K562 (cell line): ENCODE measurements around the gene PRAMEF12. TPM values are rescaled to one million over a fixed set of nuclear protein-coding genes. Genes with fewer than 3 reads are reported as not detected.

Experiments
- NFXL1 ChIP-seq: fragments of 450-650 bp; formaldehyde crosslinking; IDR thresholded peaks from 2 replicates; pipeline ENCODE4 v1.4.0; 2021; ENCODE audit warnings: mild to moderate bottlenecking
- PHB ChIP-seq: fragments of 250-450 bp; sonication (Bioruptor Pico); IDR thresholded peaks from 2 replicates; pipeline ENCODE4 v1.5.0; 2021
- PML ChIP-seq: IDR thresholded peaks from 2 replicates; pipeline ENCODE4 v1.6.1; 2012; ENCODE audit warnings: low read length, inconsistent platforms
- RAD21 ChIP-seq, 2 experiments: fragments of 250-450 bp in 1 of 2; fragments of 450-650 bp in 1 of 2; sonication (Bioruptor Pico) in 1 of 2; formaldehyde crosslinking in 1 of 2; IDR thresholded peaks in 1 of 2; conservative IDR thresholded peaks in 1 of 2; 2 replicates each; pipeline versions ENCODE4 v1.4.0 to v1.8.0; 2020 to 2022; ENCODE audit warnings: mild to moderate bottlenecking in 2 of 2, moderate library complexity in 1 of 2
- RB1 ChIP-seq: fragments of 450-650 bp; IDR thresholded peaks from 2 replicates; pipeline ENCODE4 v1.6.1; 2017; ENCODE audit warnings: low read depth, mild to moderate bottlenecking
- TCF3 ChIP-seq: sonication (generic); formaldehyde crosslinking; IDR thresholded peaks from 2 replicates; pipeline ENCODE4 v1.4.0; 2020; ENCODE audit warnings: mild to moderate bottlenecking, missing genetic modification reagents
- TFAP4 ChIP-seq: sonication (generic); formaldehyde crosslinking; IDR thresholded peaks from 2 replicates; pipeline ENCODE4 v1.8.0; 2022; ENCODE audit warnings: missing genetic modification reagents, mild to moderate bottlenecking, moderate library complexity, borderline replicate concordance
- TRIM28 ChIP-seq: fragments of 450-650 bp; IDR thresholded peaks from 2 replicates; pipeline ENCODE4 v1.6.1; 2017
- YBX1 ChIP-seq: fragments of 450-650 bp; IDR thresholded peaks from 2 replicates; pipeline ENCODE4 v1.7.1; 2016; ENCODE audit warnings: mild to moderate bottlenecking
- ZNF12 ChIP-seq: sonication (generic); formaldehyde crosslinking; IDR thresholded peaks from 2 replicates; pipeline ENCODE4 v1.4.0; 2020; ENCODE audit warnings: mild to moderate bottlenecking, missing genetic modification reagents
- ZNF395 ChIP-seq: fragments of 200-800 bp; sonication (Bioruptor generic); IDR thresholded peaks from 2 replicates; pipeline ENCODE4 v1.6.1; 2017; ENCODE audit warnings: missing genetic modification characterization, missing compliant biosample characterization
- ZNF57 ChIP-seq: fragments of 450-650 bp; formaldehyde crosslinking; IDR thresholded peaks from 2 replicates; pipeline ENCODE4 v1.4.0; 2020; ENCODE audit warnings: mild to moderate bottlenecking, moderate library complexity
- polyA plus RNA-seq, 8 experiments: library from polyadenylated mRNA; depleted of rRNA in 4 of 8; stranded (reverse) in 5 of 8; unstranded in 3 of 8; fragments of >200 nt; fragmentation: Nextera tagmentation in 2 of 8; fragmentation: Illumina TruSeq in 1 of 8; extraction: Ambion mirVana in 2 of 8; extraction: Trizol in 1 of 8; gene quantifications; 2 replicates each; pipeline versions ENCODE4 v1.2.1 to v1.2.3, GENCODE V29; 2011 to 2014; ENCODE audit warnings: inconsistent platforms in 1 of 8, missing spikeins in 1 of 8
- total RNA-seq, 7 experiments: library from RNA; depleted of rRNA in 6 of 7; stranded (reverse); fragments of >200 nt in 6 of 7; fragmentation: Illumina TruSeq in 2 of 7; extraction: Trizol in 2 of 7; gene quantifications; 2 replicates each; pipeline versions ENCODE4 v1.2.1 to v1.2.3, GENCODE V29; 2011 to 2021; ENCODE audit warnings: low replicate concordance in 1 of 7
- TF ChIP-seq, protein P1 (sequence below): IDR thresholded peaks from 3 replicates; pipeline ENCODE4 v1.6.1; 2011; ENCODE audit warnings: borderline replicate concordance, mild to moderate bottlenecking; ENCODE audit not compliant: insufficient read length, insufficient read depth
- TF ChIP-seq, protein P2 (sequence below): sonication (generic); formaldehyde crosslinking; IDR thresholded peaks from 2 replicates; pipeline ENCODE4 v1.5.0; 2020; ENCODE audit warnings: missing genetic modification reagents

The PRAMEF12 gene
- total and polyA plus RNA-seq, 9 of the 15 experiments (the other 6 are each of a cell fraction or from before 2014, with no cell fraction given), result not detected

- TF ChIP-seq, protein P1, sequence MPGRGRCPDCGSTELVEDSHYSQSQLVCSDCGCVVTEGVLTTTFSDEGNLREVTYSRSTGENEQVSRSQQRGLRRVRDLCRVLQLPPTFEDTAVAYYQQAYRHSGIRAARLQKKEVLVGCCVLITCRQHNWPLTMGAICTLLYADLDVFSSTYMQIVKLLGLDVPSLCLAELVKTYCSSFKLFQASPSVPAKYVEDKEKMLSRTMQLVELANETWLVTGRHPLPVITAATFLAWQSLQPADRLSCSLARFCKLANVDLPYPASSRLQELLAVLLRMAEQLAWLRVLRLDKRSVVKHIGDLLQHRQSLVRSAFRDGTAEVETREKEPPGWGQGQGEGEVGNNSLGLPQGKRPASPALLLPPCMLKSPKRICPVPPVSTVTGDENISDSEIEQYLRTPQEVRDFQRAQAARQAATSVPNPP, result no peak
- TF ChIP-seq NFXL1 (CRISPR knock-in tag) (no peak), PML (no peak), ZNF12 (CRISPR knock-in tag) (no peak), YBX1 (no peak), RAD21 (CRISPR knock-in tag; conservative IDR thresholded peaks at IDR 0.05 in 1 of 2, IDR thresholded peaks at IDR 0.05 in 1 of 2) (peak in 1 of 2 experiments; percentile 11; a peak in 1 of 4 replicates), TRIM28 (no peak), TFAP4 (CRISPR knock-in tag) (no peak), PHB (CRISPR knock-in tag) (no peak), RB1 (no peak), TCF3 (no peak), ZNF395 (CRISPR knock-in tag) (no peak), ZNF57 (CRISPR knock-in tag) (no peak)
- TF ChIP-seq, protein P2, sequence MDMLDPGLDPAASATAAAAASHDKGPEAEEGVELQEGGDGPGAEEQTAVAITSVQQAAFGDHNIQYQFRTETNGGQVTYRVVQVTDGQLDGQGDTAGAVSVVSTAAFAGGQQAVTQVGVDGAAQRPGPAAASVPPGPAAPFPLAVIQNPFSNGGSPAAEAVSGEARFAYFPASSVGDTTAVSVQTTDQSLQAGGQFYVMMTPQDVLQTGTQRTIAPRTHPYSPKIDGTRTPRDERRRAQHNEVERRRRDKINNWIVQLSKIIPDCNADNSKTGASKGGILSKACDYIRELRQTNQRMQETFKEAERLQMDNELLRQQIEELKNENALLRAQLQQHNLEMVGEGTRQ (CRISPR knock-in tag), result no peak
Observed at GRCh38 chr1:12760256-12760795, 13.2 kb upstream of the PRAMEF12 start (continued).
